NCI-H82 treated with DMSO at 0.1 percent for 48 hours (cell line): Measurements from ENCODE around the gene C5orf63.
"Not testable (repeated sequence)": the region's sequence is repeated elsewhere in the genome, so short reads cannot be mapped to it uniquely, and the experiment has no call there.

Source experiments
- DNase-seq: peaks from one replicate; lab custom pipeline; 2025; ENCODE audit not compliant: unreplicated experiment; lab: John Stamatoyannopoulos, UW

The C5orf63 gene

DNA sequence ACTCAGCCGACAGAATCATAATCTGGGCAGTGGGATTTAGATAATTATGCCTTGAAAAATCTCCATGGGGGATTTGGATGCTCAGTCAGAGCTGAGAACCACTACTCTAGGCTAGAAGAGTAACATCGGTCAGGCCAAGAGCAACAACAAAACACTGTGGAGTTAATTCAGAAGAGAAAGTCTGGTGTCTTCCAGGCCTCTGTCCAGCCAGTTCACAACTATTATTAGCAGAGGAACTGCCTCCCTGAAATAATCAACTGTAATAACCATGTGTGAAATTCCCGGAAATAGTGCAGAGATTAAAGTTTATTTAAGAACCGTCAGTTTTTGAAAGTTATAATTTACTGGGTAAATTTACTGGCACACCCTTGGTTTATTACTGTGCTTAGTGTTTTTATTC lies 34.8 kb downstream of the C5orf63 start:
- no peak for DNase-seq

DNA sequence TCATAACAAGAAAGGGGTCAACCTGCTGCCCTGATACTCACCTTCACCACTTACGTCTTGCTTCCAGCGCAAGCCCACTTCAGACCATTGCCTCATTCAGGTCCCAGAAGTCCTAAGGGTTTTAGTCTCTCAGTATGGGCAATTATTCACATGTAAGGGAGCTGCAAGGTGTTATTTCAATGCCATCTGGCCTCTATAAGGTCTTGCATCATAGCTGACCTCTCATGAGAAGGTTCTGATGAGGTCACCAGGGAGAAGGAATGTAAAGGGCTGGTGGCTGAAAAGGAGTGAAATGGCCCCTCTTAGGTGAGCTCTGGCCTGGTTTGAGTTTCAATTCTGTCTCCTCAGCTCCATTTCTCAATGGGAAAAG lies 41.5 kb downstream of the C5orf63 start:
- no peak for DNase-seq

DNA sequence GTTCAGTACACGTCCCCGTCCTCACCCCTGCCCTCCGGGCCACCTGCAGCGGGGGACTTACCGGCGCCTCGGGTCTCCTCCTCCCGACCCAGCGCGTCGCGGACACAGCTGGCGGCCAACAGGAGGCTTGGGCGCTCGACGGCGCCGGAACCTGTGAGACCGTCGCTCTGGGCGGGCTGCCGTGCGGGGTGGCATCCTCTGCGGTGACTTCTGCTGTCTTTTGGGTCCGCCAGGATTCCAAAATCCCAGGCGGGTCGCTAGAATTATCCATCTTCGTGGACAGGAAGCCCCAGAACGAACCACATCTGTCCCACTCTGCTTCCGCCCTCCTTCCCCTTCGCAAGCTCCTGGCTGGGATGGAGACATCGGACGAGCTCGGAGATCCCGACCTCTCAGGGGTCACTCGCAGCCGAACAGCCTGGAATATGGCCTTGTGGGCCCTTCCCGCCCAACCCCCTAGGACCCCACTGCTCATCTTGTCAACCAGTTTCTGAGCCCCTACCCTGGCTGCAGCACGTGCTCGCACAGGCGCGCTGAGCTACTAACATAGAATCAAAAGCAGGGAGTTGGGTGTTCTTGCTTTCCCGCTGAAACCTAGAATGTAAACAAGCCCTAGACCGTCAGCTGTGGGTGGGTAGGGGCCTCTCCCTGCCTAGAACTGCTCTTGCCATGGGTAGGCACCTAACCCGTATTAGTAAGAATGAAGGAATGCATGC lies 42.0 kb downstream of the C5orf63 start:
- no peak for DNase-seq

DNA sequence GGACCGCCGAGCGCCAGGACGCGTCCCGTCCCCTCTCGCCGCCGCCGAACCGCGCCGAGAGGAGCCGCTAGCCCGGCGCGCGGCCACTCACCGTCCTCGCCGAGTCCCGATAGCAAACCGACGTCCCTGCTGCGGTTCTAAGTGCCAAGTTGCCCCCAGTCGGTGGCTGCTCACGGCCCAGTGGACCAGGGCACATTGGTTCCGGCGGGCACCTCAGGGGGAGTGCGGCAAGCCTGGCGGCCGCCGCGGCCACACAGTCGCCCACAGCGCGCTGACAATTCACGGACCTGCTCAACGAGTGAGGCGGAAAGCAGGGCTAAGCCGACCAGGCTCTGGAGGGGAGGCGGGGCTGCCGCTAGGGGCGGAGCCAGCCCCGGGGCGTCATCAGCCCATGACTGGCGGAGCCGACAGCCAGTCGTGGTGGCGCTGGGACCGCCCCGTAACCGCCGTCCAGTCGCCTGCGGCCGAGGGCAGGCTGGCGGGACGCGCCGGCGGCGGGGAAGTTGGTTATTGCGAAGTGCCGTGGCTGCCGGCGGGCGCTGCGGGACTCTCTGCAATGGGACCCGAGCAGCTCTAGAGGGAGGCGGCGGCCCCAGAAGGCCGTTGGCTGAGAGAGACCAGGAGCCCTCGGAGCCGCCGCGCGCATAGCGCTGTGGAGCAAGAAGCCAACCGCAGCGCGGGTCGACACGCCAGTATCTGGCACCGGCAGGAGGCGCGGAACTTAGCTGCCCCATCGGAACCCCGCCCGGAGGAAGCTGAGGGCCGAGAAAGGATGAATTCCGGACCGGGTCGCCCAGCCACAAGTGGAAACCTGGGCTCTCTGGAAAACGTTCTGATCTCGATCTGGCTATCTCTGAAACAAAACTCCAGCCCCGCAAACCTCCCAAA lies 42.8 kb downstream of the C5orf63 start, which contains the start of gene MARCHF3:
Gene MARCHF3, minus strand, starts transcription at position 300 of the 888 bp plus-strand sequence. CDS start 112,387 bp downstream, outside the sequence.
- DNase-seq = peak; percentile 52

DNA sequence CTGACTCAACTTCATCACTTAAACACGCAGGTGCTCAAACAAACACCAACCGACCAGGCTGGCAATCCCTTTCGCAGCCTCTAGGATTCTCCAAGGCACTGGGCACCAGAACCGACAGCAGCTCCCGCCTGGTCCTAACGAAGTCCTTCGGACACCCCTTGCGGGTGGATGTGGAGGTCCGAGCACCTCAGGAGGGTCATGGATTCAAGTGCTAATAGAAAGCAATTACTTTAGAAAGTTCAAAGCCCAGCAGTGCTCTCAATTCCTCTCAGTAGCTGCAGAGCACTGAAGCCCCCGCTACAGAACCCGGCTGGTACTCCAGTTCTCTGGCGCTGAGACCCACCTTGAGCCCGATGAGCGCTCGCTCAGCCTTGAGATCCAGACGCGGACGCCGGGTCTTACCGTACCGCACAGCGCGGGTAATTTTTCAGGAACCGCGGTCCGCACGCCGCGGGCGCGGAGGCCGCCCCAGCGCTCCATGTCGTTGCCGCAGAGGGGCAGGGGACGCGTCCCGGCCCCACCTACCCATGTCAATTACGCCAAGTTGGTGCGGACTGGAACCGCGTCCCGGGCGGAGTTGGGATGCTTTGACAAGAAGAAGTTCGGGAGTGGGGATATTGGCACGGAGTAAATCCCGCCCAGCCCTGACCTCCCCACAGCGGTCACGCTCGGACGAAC lies 43.6 kb downstream of the C5orf63 start:
- no peak for DNase-seq

DNA sequence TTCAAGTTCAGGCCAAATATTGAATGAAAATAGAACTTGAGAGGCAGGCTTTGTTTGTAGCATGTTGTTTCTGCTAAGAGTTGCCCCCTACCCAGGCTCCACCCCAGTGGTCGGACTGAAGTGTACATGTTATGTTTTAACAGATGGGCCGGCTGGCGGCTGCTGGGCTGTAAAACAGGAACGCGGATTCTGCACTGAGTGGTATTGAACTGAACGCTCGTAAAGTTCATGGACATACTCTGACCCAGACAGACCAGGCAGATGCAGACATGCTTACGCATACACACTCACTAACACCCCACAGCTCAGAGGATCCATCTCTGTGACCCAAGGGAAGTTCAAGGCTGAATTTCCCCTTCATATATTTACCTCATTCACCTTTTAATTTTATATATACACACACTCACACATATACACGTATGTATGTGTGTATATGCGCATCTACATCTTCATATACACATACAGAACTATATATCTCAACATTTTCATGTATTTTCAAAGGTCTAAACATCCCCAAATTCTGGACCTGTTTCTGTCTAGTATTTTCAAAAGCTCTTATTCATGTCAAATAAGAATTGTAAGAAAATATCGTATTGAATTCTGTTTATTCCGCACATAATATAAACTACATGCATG lies 44.4 kb downstream of the C5orf63 start:
- DNase-seq = peak; percentile 35

DNA sequence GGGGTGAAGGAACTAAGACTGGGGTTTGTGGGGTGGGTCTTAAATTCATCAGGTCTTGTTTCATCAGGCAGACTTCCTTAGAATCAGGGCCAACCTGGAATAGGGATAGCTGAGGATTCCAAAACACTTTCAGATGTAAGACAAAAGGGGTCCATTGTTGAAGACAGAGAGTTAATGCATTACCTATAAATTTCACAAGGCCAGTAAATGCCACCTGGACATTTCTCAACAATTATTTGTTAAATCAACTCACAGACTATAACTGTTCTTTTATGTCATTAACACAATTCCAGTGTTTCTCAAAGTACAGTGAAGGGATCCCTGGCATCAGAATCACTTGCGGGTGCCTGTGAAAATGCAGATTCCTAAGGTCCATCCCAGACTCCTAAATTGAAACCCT lies 45.8 kb downstream of the C5orf63 start:
- no peak for DNase-seq

DNA sequence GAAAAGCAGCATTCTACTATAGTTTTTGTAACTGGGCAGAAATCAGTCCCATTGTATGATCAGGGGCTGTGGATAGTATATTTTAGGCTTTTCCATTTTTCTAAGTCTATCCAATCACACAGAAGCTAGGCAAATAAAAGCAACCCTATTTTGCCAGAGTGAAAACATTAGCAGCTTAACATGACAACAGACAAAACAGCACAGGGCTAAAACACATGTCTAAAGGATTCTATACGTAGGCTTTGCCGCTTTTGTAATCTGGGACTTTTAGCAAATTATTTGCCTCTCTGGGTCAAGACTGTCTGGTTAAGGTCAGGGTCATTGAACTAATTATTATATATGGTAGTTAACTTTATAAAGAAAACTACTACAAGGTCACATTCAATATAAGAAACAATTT lies 47.1 kb downstream of the C5orf63 start:
- no peak for DNase-seq

DNA sequence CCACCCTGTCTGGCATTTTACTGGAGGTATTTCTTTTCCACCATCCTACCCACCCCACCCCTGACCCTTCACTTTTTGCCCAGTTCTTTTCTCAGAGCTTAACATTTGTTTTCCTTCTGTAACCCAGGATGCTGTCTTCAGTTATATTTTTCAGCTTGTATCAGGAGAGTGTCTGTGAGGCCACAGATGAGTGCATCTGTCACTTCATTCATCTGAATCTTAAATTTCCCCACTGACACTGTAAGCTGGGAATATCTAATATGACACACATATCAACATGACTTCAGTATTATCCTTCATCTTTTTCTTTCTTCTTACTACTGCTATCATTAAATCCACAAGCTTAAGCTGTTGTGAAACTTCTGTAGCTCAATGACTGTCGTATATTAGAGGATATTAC lies 47.8 kb downstream of the C5orf63 start:
- DNase-seq = no peak

DNA sequence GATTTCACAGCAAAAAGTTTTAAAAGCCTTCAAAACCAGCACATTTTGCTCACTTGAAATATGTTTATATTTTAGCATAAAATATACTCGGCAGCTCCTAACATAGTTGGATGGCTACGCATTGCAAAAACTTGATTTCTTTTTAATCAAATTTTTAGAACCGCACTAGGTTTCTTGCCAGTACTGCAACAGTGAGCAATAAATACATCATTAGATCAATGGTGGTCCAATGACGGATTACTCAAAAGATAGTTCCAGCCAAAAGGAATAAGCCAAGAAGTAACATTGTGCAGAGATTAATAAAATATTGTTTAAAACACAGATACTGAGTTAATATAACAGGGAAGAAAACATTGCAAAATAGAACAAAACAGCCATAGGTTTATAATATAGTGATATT lies 48.5 kb downstream of the C5orf63 start:
- no peak for DNase-seq

DNA sequence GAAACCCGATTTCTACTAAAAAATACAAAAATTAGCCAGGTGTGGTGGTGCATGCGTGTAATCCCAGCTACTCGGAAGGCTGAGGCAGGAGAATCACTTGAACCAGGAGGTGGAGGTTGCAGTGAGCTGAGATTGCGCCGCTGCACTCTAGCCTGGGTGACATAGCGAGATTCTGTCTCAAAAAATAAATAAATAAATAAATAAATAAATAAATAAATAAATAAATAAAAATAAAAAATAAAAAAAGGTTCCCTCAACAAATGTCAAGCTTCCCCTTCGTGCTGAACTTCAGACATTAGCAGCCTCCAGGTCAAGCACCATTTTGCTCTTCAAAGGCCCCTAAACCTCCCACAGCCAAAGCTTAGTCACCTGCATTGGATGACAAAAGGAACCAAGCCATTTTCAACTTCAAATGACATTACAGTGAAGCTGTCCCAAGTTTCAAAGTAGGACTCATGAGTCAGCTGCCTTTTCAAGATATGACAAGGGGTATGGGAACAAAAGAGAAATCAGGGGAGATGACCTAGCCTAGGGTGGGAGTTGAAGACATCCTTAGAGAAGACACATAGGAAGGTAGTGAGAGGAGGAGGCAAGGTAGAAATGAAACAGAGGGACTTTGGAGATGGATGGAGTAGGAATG lies 49.6 kb downstream of the C5orf63 start:
- not testable (repeated sequence) for DNase-seq

DNA sequence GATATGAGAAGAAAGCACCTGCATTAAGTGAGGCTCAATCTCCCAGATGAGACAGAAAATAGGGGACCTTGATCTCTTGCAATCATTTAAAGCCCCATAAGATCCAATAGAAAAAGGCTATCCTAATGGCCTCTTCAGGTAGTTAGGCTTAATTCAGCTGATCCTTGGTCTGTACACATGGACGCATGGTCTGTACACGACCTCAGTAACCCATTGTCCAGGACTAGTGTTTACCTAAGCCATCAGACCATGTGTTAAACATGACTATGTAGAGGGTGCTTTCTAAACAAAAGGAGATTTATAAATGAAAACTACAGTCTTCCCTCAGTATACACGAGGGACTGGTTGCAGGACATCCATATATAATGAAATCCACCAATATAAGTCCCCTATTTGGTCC lies 50.5 kb downstream of the C5orf63 start:
- DNase-seq = no peak

DNA sequence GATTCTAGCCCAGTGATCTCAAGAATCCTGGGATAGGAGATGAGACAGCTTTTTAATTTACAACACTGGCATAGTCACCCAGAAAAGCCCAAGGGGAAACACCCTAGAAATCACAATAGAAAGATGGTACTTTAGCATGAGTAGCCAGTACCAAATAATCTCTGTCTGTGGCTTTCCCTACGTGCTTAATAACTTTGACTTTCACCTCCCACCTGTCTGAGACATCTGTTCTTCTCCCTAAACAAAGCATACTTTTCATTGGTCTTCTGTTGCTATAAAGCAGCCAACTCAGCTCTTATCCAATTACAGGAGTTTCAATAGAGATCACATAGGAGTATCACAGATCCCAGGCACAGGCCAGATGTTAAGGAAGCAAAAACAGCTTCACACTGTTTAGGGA lies 53.4 kb downstream of the C5orf63 start:
- peak; percentile 94 for DNase-seq

DNA sequence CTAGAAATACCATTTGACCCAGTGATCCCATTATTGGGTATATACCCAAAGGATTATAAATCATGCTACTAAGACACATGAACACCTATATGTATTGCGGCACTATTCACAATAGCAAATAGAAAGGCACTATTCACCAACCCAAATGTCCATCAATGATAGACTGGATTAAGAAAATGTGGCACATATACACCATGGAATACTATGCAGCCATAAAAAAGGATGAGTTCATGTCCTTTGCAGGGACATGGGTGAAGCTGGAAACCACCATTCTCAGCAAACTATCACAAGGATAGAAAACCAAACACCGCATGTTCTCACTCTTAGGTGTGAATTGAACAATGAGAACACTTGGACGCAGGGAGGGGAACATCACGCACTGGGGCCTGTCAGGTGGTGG lies 56.6 kb downstream of the C5orf63 start:
- DNase-seq = not testable (repeated sequence)

DNA sequence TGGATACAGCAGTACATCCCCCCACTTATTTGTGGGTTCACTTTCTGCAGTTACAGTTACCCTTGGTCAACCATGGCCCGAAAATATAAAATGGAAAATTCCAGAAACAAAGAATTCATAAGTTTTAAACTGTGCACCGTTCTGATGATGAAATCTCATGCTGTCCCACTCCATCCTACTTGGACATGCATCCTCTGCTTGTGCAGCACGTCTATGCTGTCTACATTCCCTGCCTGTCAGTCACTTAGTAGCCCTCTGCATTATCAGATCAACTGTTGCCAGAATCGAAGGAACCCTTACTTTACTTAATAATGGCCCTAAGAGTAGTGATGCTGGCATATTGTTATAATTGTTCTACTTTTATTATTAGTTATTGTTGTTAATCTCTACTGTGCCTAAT lies 57.6 kb downstream of the C5orf63 start:
- DNase-seq = no peak

DNA sequence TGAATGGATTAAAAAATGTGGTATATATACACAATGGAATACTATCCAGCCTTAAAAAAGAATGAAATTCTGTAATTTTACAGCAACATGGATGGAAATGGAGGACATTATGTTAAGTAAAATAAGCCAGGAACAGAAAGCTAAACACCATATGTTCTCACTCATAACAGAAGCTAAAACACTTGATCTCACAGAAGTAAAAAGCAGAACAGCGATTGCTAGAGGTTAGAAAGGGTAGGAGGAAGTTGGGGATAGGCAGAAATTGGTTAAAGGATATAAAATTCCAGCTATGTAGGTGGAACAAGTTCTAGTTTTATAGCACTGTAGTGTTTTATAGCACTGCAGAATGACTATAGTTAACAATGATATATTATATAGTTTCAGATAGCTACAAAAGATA lies 58.7 kb downstream of the C5orf63 start:
- DNase-seq = no peak

DNA sequence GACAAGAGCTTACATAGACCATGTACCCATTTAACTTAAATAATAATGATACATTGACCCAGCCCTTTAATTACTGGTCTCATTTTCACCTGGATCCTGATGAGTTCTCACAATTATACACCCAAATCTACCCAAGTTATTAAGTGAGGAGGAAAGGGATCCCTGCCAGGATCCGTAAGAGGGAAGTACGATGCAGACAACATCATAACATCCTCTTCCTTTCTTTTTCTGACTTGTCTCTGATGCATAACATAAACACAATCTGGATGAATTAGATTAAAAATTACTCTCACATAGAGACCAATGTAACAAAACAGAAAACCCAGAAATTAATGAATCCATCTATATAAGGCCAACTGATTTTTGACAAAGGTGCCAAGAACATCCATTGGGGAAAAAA lies 59.9 kb downstream of the C5orf63 start:
- DNase-seq = no peak

DNA sequence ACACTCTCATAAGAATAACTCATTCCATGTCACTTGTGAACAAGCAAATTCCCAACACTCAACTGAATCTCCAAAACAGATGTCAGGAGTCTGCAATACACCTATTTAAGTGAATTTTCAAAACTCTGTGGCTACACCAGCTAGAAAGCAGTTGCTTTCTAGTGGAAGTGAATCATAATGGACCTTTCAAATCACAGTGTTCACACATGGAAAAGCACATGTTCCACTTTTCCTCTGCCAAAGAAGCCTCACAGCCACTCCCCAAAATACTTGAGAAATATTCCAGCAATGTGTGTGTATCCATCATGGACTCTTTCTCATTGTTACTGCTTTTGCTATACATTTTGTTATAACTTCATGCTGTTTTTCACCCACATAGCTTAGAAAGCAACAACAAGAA lies 60.4 kb downstream of the C5orf63 start:
- DNase-seq = no peak

DNA sequence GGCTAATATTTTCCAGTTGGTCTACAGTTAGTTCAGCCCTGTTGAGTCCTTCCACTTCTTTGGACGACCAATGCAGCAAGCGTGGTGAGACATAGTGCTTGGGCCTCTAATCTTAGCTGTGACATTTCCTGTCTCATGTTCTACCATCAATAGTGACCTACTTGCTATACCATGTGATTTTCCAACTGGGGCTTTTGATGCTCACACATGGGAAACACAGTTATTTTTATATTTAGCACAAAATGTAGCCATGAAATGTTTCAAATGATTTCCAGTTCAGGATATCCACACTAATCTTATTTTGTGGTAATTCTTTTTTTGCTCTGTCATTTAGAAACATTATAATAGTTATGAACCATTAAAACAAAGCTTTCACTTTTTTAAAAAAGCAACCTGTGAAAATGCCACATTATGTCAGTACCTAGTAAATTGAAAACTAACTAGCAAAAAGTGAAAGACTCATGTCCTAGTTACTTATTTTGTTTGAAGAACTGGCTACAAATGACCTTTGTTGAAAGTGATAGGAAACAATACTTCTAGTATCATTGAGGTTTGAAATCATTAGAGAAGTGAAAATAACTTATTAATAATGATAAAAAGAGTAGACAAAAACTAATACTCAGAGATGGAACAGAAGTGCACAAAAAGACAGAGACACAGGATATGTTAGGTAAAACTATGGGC lies 61.2 kb downstream of the C5orf63 start:
- DNase-seq = no peak

DNA sequence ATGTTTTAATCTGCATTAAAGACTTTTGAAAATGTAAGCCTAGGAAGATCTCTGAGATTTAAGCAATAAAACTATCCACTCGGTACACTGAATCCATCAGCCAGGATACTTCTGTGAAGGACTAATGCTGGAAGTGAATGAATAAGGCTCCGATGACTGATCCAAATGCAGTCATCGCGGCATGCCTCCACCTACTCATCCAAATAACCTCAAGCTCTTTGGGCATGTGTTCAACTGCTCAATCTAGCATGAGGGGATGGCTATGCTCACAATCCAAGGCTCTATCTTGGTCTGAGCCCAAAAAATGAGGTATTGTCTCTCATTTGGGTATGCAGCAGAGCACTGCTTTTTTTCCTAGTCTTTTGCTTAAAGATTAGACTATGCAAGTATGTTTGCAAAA lies 62.1 kb downstream of the C5orf63 start:
- no peak for DNase-seq
